Measurements from ENCODE around the gene GABARAP. TPM values are rescaled to one million over a fixed set of nuclear protein-coding genes. Genes with fewer than 3 reads are reported as not detected.

Gene GABARAP
- total and polyA plus RNA-seq, 2 of the 13 experiments (the other 11 are each of a cell fraction or from before 2014, with no cell fraction given): 161 to 310 TPM

- ATAC-seq: peak; percentile 66
- Histone ChIP-seq H3K4me2 (ENCODE audit: low read depth, low read length) (peak within 1 kb of the TSS; percentile 97), H3K36me3 (replicated peaks in 1 of 2; ENCODE audit: control insufficient read depth in 1 of 2, insufficient read depth in 2 of 2, low read length in 2 of 2) (peaks cover 11 to 29% of the 10 kb centered on the region in 2 experiments), H2AFZ (ENCODE audit: low read length) (no peak within 1 kb of the TSS), H3K27ac (ENCODE audit: extremely low read length, insufficient read depth, low read length) (peak within 1 kb of the TSS; percentile 88), H3K27me3 (ENCODE audit: control insufficient read depth in 1 of 2, insufficient read depth in 2 of 2, low read length in 2 of 2) (no peaks in the 10 kb centered on the region; a peak in 1 of 5 replicates), H3K4me3 (replicated peaks in 1 of 3; ENCODE audit: insufficient read depth in 1 of 3, low read depth in 2 of 3, low read length in 3 of 3) (peak within 1 kb of the TSS; percentile 97 to 98 (median 98)), H3K4me1 (ENCODE audit: insufficient read depth, low read length) (peaks cover 54% of the 10 kb centered on the region), H3K9me3 (ENCODE audit: low read length) (no peaks in the 10 kb centered on the region), H4K20me1 (ENCODE audit: insufficient read depth, low read length) (0 out of 2 replicates have a peak, but pooled peaks cover 3% of the 10 kb centered on the region), H3K79me2 (ENCODE audit: insufficient read depth, low read length) (peaks cover 45% of the 10 kb centered on the region), H3K9ac (ENCODE audit: insufficient read depth, low read depth, low read length) (peak within 1 kb of the TSS; percentile 96)
- CTCF ChIA-PET (ENCODE audit: low intra/inter-chr PET ratio, low total read pairs): no interaction called here
- WGBS (ENCODE audit: low lambda C conversion rate): 1% methylated on average over 63 of the region's 72 CpGs
- POLR2A ChIA-PET: interaction anchor here (0.8 to 8.9 kb wide), 10 partner anchors 11 to 204 kb away, joined by 3 to 140 read pairs (median 7); partner anchors contain the start of genes ACADVL, ASGR1, ASGR2 and CTDNEP1
- intact Hi-C loops (cut with micrococcal nuclease; ENCODE audit: unreplicated experiment) (loop anchor here (5.0 to 10.0 kb wide), 2 partner anchors 43 to 65 kb away; partner anchors contain the start of genes ASGR1 and SLC2A4), in situ Hi-C loops (cut with HindIII; ENCODE audit: extremely low pct_ligation_motif_present, low pct_unique_long_range_greater_than_20kb) (no loop called here)
- DNase-seq (ENCODE audit: low spot score): peak; percentile 97
- peak; percentile 98 for FAIRE-seq
- no TSS peak for BruUV-seq (replicated peaks)
- TF ChIP-seq AGO1 (IDR thresholded peaks at IDR 0.05; ENCODE audit: low read depth, low read length, poor library complexity, severe bottlenecking) (peak; percentile 95), HNRNPUL1 (IDR thresholded peaks at IDR 0.05; ENCODE audit: low read depth, low read length) (no peak), ASH2L (IDR thresholded peaks at IDR 0.05; ENCODE audit: insufficient read length, low read depth, low read length) (peak; percentile 83), GABPA (IDR thresholded peaks at IDR 0.05; ENCODE audit: low read depth, low read length) (peak; percentile 81), GABPA (CRISPR knock-in tag; IDR thresholded peaks at IDR 0.05; ENCODE audit: low read depth) (peak; percentile 96), GTF2F1 (IDR thresholded peaks at IDR 0.05; ENCODE audit: low read length) (no peak), YEATS2 (CRISPR knock-in tag; IDR thresholded peaks at IDR 0.05; ENCODE audit: borderline replicate concordance) (peak; percentile 60; the same call in 1 of the 2 replicates), POLR2A (IDR thresholded peaks at IDR 0.05; ENCODE audit: insufficient read depth in 1 of 2, low read depth in 2 of 2, low read length in 2 of 2) (peak; percentile 51 to 69; a peak in 3 of 4 replicates), HNF1A (IDR thresholded peaks at IDR 0.05; ENCODE audit: low read depth) (no peak), HNF1A (CRISPR knock-in tag; IDR thresholded peaks at IDR 0.05; ENCODE audit: borderline replicate concordance) (no peak; the same call in 1 of the 2 replicates), CENPBD1 (CRISPR knock-in tag; IDR thresholded peaks at IDR 0.05; ENCODE audit: borderline replicate concordance, low read depth) (no peak), ZNF280B (CRISPR knock-in tag; IDR thresholded peaks at IDR 0.05; ENCODE audit: borderline replicate concordance) (no peak), ZGPAT (CRISPR knock-in tag; IDR thresholded peaks at IDR 0.05) (peak; percentile 86; the same call in 1 of the 2 replicates), ZNF251 (CRISPR knock-in tag; IDR thresholded peaks at IDR 0.05) (no peak), ZNF577 (CRISPR knock-in tag; IDR thresholded peaks at IDR 0.05; ENCODE audit: borderline replicate concordance, low read depth) (no peak)
Observed at GRCh38 chr17:7239091-7240027, 2.9 kb downstream of the GABARAP start, which contains the start of gene PHF23. Gene PHF23 (minus strand): TSS chr17:7239457. CDS start chr17:7239279, 178 bp downstream.
